Uterus (tissue), 4 donors: ENCODE data around the gene RPL23. TPM values are rescaled to one million over a fixed set of nuclear protein-coding genes. Genes with fewer than 3 reads are reported as not detected.
A peak's percentile ranks its signal among the peaks of the same experiment; 100 is the strongest.

Experiments
- DNase-seq, 2 donors: peaks; one replicate each; pipeline ENCODE4 v3.0.0-alpha.2; 2019 to 2020
- H3K27ac ChIP-seq, 2 donors: fragments of 200-600 bp; sonication (generic); 1 replicate in 1 of 2; 2 replicates in 1 of 2; pipeline ENCODE4 v1.5.1; 2016 to 2018
- H3K27me3 ChIP-seq, 2 donors: fragments of 200-600 bp; sonication (generic); one replicate each; pipeline ENCODE4 v1.5.1; 2018 to 2019; ENCODE audit warnings: control low read depth in 1 of 2
- H3K36me3 ChIP-seq, 2 donors: fragments of 200-600 bp; sonication (generic); one replicate each; pipeline ENCODE4 v1.5.1; 2019; ENCODE audit warnings: control low read depth in 1 of 2
- H3K4me1 ChIP-seq, 2 donors: fragments of 200-600 bp; sonication (generic); one replicate each; pipeline ENCODE4 v1.5.1; 2018 to 2019; ENCODE audit warnings: control low read depth in 1 of 2
- H3K4me3 ChIP-seq, 2 donors: fragments of 200-600 bp; sonication (generic); 1 replicate in 1 of 2; 2 replicates in 1 of 2; pipeline ENCODE4 v1.5.1; 2018 to 2019; ENCODE audit warnings: mild to moderate bottlenecking in 1 of 2
- H3K9me3 ChIP-seq, 2 donors: fragments of 200-600 bp; sonication (generic); one replicate each; pipeline ENCODE4 v1.5.1; 2019; ENCODE audit warnings: control low read depth in 1 of 2
- CTCF ChIP-seq, 4 experiments: fragments of 200-600 bp in 2 of 4; fragments of 450-650 bp in 2 of 4; sonication (generic) in 2 of 4; IDR thresholded peaks; one replicate each; pipeline ENCODE4 v1.5.1; 2016 to 2019; ENCODE audit warnings: antibody characterized with exemption in 4 of 4, mild to moderate bottlenecking in 2 of 4, moderate library complexity in 1 of 4
- POLR2A ChIP-seq, 2 donors: fragments of 450-650 bp; IDR thresholded peaks; one replicate each; pipeline ENCODE4 v1.6.1; 2016; ENCODE audit warnings: antibody characterized with exemption in 2 of 2, mild to moderate bottlenecking in 1 of 2, moderate library complexity in 1 of 2
- intact Hi-C: fragments of 100-400 bp; cut with DNase I; formaldehyde crosslinking; loops from one replicate; pipeline ENCODE4 v1.15.1; 2023; ENCODE audit warnings: low total_unique reads
- total RNA-seq, 4 donors: library from RNA; depleted of rRNA in 3 of 4; stranded (reverse); fragments of >200 nt in 3 of 4; gene quantifications; one replicate each; pipeline versions ENCODE4 v1.1.0 to v1.2.4, GENCODE V29; 2014 to 2023
- donor health status: DM: yes; HTN: yes; CAD: no.

The RPL23 gene
- total RNA-seq, 4 donors from 2014 or later: 1,418 to 5,044 (median 2,630) TPM

DNA sequence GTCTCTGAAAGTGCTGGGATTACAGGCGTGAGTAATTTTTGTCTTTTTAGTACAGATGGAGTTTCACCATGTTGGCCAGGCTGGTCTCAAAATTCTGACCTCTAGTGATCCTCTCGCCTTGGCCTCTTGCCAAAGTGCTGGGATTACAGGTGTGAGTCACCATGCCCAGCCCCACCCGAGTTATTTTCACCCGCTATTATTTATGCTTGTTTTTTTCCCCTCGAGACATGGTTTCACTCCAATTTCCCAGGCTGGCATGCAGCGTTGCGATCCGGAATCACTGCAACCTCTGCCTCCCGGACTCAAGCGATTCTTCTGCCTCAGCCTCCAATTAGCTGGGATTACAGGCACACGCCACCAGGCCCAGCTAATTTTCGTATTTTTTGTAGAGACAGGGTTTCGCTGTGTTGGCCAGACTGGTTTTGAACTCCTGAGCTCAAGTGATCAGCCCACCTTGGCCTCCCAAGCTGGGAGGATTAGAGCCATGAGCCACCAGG is 9.2 kb downstream of the RPL23 start:
- no peak for DNase-seq
- Histone ChIP-seq H3K4me1 (no peaks in the 10 kb centered on the region), H3K4me3 (no peak overlapping the region), H3K27me3 (no peaks in the 10 kb centered on the region), H3K27ac (no peak overlapping the region), H3K9me3 (no peaks in the 10 kb centered on the region), H3K36me3 (no peaks in the 10 kb centered on the region)
- TF ChIP-seq CTCF (IDR thresholded peaks at IDR 0.05) (no peak), POLR2A (IDR thresholded peaks at IDR 0.05) (no peak)
- intact Hi-C loops: no loop called here

GRCh38 chr17:38825762-38826247 is 27.7 kb downstream of the RPL23 start:
- TF ChIP-seq CTCF (IDR thresholded peaks at IDR 0.05) (no peak), POLR2A (IDR thresholded peaks at IDR 0.05) (no peak)
- Histone ChIP-seq H3K4me1 (peaks cover 9 to 10% of the 10 kb centered on the region in 2 donors), H3K36me3 (no peaks in the 10 kb centered on the region), H3K27me3 (no peaks in the 10 kb centered on the region), H3K27ac (peak overlapping the region; percentile 91 to 93), H3K9me3 (no peaks in the 10 kb centered on the region), H3K4me3 (peak overlapping the region; percentile 76 to 81)
- DNase-seq: peak in 1 of 2 donors; percentile 17
- intact Hi-C loops: no loop called here

DNA sequence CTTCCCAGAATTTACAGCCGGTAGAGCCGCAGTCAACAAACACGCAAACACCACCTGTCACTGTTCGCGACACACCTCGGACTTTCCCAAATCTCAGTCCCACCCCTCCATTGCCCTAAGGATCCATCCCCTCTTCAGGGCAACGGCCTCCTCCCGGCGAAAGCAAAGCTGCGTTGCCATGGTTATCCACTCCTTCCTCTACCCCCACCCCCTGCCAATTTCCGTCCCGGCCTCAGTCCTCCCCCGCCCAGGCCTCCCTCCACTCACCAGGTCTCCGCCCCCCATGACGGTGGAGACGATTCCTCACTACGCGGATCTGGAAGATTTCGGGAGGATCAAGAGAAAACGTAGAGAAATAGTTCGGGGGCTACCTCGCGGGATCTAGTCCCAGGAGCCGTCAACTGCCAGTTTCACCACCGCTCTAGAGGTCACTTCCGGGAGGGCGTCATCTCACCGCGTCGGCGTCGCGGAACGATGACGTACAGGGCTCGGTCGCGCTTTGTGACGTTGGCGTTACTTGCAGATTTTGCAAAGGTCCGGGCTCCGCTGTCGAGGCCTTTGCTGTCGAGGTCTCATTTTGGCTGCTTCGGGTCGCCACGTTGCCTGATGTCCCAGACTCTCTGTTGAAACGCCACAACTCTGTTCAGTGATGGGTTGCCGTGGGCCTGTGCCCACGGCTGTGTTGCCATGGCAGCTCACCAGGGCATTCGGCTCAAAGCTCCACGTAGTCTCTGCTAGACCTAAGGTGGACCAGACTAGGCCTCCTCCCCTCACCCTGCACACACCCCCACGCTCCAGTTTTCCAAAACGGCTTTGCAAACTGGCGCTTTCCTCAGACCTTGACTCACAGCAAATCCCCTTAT is 28.4 kb downstream of the RPL23 start, which contains the start of gene CWC25:
TSS of gene CWC25 (minus strand) at position 423 of the 863 bp plus-strand sequence. CDS start at position 285, 138 bp downstream.
- intact Hi-C loops: no loop called here
- no peaks in the 10 kb centered on the region for H3K36me3 ChIP-seq
- peaks cover 9 to 10% of the 10 kb centered on the region in 2 donors for H3K4me1 ChIP-seq
- H3K27me3 ChIP-seq: no peaks in the 10 kb centered on the region
- H3K27ac ChIP-seq: peak within 1 kb of the TSS; percentile 91 to 93
- TF ChIP-seq CTCF (IDR thresholded peaks at IDR 0.05): peak in 1 of 4 experiments; percentile 37
- TF ChIP-seq POLR2A (IDR thresholded peaks at IDR 0.05): peak; percentile 81 to 87
- H3K4me3 ChIP-seq: peak within 1 kb of the TSS; percentile 76 to 81
- no peaks in the 10 kb centered on the region for H3K9me3 ChIP-seq
- DNase-seq: peak; percentile 94 to 98

GRCh38 chr17:38815576-38816193 is 37.8 kb downstream of the RPL23 start:
- H3K4me1 ChIP-seq: no peaks in the 10 kb centered on the region
- H3K36me3 ChIP-seq: no peaks in the 10 kb centered on the region
- H3K4me3 ChIP-seq: no peak overlapping the region
- no peaks in the 10 kb centered on the region for H3K9me3 ChIP-seq
- H3K27ac ChIP-seq: no peak overlapping the region
- TF ChIP-seq CTCF (IDR thresholded peaks at IDR 0.05): no peak
- no peak for TF ChIP-seq POLR2A (IDR thresholded peaks at IDR 0.05)
- intact Hi-C loops: no loop called here
- H3K27me3 ChIP-seq: no peaks in the 10 kb centered on the region
- DNase-seq: no peak
